ENCODE results near the gene RNF225. TPM values are rescaled to one million over a fixed set of nuclear protein-coding genes. Genes with fewer than 3 reads are reported as not detected.

RNF225 gene
- total RNA-seq, 1 donor = under 0.01 TPM

DNA sequence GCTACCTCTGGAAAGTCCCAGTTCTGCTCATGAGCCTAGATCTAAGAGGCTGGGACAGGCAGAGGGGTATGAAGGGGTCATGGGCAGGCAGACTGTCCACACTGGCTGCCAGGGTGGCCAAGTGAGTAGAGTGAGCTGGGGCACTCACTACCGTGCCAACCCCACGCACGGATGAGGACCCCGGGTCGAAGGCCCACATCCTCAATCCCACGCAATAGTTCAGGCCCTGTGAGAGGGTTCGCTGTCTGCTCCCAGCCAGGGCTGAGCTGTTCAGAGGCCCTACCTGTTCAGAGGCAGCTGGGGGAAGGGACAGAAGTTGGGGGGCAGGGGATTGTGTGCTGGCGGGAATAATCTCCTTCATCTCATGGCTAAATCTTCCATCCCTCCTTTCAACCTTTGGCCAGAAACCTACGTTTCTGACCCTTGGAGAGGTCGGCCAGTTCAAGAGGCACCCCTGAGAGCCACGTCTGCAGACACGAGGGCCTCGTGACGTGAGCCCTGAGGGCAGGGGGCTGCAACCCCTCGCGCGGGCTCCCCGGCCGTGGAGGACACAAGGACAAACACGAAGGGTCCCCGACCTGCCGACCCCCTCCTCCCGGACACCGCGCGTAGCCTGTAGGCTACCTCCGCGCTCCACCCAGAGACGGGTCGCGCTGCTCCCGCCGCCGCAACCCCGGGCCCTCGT is 9.4 kb upstream of the RNF225 start:
- DNase-seq (ENCODE audit: low read depth) = no peak
- TF ChIP-seq, protein P1, sequence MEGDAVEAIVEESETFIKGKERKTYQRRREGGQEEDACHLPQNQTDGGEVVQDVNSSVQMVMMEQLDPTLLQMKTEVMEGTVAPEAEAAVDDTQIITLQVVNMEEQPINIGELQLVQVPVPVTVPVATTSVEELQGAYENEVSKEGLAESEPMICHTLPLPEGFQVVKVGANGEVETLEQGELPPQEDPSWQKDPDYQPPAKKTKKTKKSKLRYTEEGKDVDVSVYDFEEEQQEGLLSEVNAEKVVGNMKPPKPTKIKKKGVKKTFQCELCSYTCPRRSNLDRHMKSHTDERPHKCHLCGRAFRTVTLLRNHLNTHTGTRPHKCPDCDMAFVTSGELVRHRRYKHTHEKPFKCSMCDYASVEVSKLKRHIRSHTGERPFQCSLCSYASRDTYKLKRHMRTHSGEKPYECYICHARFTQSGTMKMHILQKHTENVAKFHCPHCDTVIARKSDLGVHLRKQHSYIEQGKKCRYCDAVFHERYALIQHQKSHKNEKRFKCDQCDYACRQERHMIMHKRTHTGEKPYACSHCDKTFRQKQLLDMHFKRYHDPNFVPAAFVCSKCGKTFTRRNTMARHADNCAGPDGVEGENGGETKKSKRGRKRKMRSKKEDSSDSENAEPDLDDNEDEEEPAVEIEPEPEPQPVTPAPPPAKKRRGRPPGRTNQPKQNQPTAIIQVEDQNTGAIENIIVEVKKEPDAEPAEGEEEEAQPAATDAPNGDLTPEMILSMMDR (IDR thresholded peaks at IDR 0.05; ENCODE audit: insufficient read depth, low read depth, low read length) = no peak
- peak overlapping the region; percentile 84 for H3K4me3 ChIP-seq (ENCODE audit: low read depth, low read length)

DNA sequence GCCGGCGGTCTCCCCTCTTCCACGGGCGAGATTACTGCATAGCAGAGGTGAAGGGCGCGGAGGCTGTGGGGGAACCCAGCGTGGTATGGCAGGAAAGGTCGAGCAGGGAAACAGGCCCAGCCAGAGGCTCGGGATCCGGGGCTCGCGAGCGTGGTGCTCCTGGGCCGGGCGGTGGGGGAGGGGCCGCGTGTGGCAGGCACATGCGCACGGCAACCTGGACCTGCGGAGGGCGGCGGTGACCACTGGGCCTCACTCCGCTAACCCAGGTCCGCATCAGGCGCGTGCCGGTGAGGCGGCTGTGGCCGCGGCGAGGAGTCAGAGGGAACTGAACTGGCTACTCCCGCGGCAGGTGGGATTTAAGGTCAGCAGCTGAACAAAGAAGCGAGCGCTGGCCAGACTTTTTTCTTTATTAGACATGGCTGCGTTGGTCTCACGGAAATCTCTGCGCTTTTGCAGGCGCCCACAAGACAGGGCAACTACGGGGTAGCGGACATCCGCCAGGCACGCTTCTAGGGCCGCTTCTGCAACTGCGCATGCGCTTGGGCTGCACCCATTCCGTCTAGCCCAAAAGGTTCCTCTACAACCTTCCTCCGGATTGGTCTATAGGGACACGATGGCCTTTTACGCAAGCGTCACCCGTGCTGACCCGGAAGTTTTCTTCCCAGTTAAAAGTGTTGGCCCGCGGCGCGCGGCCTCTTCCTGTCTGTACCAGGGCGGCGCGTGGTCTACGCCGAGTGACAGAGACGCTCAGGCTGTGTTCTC is 8.7 kb upstream of the RNF225 start, which contains the start of gene RPS5:
Gene RPS5, plus strand, starts transcription at position 694 of the 762 bp plus-strand sequence. CDS start 869 bp downstream, outside the sequence.
- TF ChIP-seq, protein P1 (IDR thresholded peaks at IDR 0.05; ENCODE audit: insufficient read depth, low read depth, low read length) = no peak
- peak within 1 kb of the TSS; percentile 84 for H3K4me3 ChIP-seq (ENCODE audit: low read depth, low read length)
- peak; percentile 99 for DNase-seq (ENCODE audit: low read depth)

DNA sequence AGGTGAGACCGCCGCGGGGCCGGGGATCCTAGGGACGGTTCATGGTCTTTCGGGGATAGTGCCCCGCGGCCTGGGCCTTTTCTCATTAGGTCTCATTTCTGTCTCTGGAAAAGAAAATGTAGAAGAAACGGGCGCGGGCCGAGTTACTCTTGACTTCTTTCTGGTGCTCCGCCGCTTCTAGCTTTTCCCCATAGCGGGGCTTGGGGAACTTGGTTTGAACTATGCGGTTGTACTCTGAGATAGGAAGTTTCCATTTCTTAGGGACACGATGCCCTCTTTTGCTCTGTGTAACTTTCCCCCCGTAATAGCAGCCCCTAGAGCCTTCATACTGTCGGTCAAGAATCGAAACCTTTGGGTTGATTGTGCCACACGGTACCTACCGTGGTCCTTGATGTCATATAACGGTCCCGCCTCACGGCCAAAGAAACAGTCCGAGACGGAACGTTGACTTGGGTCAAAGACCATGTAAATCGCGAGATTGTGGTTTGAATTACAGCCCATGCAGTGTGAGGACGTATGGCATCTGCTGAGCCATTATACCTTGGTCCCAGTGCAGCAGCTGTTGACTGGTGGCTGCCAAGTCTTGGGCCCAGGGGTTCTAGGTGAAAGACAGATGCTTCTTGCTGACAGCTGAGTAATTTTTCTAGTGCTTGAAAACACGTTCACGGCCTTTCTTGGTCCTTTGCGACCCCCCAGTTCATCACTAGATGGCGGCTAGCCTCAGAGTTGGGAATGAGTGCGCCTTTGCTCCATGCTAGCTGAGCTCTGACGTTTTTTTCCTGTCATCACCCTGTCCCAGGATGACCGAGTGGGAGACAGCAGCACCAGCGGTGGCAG is 7.9 kb upstream of the RNF225 start:
- no peak for DNase-seq (ENCODE audit: low read depth)

DNA sequence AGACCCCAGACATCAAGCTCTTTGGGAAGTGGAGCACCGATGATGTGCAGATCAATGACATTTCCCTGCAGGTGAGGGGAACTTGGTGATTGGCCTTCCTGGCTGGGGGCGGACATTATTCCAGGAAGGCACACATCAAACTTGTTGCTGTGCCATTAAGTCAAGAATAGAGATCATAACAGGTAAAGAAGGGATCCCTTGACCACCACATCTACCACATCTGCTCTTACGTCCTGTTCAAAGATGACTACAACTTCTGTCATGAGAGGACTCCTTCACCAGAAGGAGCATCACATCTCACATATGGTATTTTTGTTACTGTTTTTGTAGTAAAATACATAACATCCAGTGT is 7.3 kb upstream of the RNF225 start:
- DNase-seq (ENCODE audit: low read depth) = no peak
- H3K4me3 ChIP-seq (ENCODE audit: low read depth, low read length) = peak overlapping the region; percentile 84
- TF ChIP-seq, protein P1 (IDR thresholded peaks at IDR 0.05; ENCODE audit: insufficient read depth, low read depth, low read length) = no peak

More for the DNA sequence above, 7.9 kb upstream of the RNF225 start:
- TF ChIP-seq, protein P1 (IDR thresholded peaks at IDR 0.05; ENCODE audit: insufficient read depth, low read depth, low read length) = no peak
- H3K4me3 ChIP-seq (ENCODE audit: low read depth, low read length) = peak overlapping the region; percentile 84

DNA sequence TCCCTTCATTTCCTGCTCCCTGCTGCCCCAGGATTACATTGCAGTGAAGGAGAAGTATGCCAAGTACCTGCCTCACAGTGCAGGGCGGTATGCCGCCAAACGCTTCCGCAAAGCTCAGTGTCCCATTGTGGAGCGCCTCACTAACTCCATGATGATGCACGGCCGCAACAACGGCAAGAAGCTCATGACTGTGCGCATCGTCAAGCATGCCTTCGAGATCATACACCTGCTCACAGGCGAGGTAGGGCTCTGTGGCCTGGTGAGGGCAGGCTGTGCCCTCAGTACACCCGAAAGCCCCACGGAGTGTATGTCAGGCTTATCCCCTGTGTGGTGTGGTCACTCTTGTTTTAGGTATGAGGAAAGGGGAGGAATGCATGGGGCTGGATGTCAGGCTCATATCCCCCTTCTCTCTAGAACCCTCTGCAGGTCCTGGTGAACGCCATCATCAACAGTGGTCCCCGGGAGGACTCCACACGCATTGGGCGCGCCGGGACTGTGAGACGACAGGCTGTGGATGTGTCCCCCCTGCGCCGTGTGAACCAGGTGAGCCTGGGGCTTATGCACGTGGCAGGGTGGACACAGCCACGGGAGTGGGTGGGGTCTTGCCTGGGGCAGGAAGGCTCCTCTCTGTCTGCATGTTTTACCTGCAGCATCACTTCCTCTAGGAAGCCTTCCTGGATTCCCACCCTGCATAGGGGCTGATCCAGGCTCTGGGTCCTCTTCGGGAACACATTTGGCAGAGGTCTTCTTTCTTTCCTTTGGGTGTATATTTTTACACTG is 2.3 kb upstream of the RNF225 start:
- no peak overlapping the region for H3K4me3 ChIP-seq (ENCODE audit: low read depth, low read length)
- TF ChIP-seq, protein P1 (IDR thresholded peaks at IDR 0.05; ENCODE audit: insufficient read depth, low read depth, low read length) = no peak
- DNase-seq (ENCODE audit: low read depth) = no peak

DNA sequence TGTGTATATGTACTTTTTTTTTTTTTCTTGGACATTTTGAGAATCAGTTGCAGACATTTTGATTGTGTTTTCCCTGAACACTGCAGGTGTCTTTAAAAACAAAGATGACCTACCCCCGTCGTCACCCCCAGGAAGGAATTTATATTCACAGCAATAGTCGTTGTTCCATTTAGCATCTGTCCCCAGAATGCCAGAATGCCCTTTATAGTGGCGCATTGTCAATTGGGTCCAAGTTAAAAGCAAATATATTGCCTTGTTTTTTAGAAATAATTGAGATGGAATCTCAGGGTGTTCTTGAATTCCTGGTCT is 1.8 kb upstream of the RNF225 start:
- TF ChIP-seq, protein P1 (IDR thresholded peaks at IDR 0.05; ENCODE audit: insufficient read depth, low read depth, low read length) = no peak

More for the DNA sequence above, 1.8 kb upstream of the RNF225 start:
- H3K4me3 ChIP-seq (ENCODE audit: low read depth, low read length) = no peak overlapping the region
- no peak for DNase-seq (ENCODE audit: low read depth)
